IPS-18a (cell line): ENCODE results near the gene ATP6V1F.

Experiments used
- H3K27ac ChIP-seq: one replicate; pipeline ENCODE4 v1.5.1; 2013; ENCODE audit warnings: low read length
- H3K27me3 ChIP-seq: one replicate; pipeline ENCODE4 v1.6.1; 2013; ENCODE audit warnings: mild to moderate bottlenecking, low read length; ENCODE audit not compliant: control insufficient read depth, insufficient read depth
- H3K36me3 ChIP-seq: one replicate; pipeline ENCODE4 v1.6.1; 2013; ENCODE audit warnings: low read depth, low read length; ENCODE audit not compliant: control insufficient read depth
- H3K4me1 ChIP-seq: one replicate; pipeline ENCODE4 v1.6.1; 2013; ENCODE audit warnings: low read depth, low read length; ENCODE audit not compliant: control insufficient read depth
- H3K4me3 ChIP-seq: one replicate; pipeline ENCODE4 v1.5.1; 2013; ENCODE audit warnings: low read length
- H3K9ac ChIP-seq: one replicate; pipeline ENCODE4 v1.6.1; 2013; ENCODE audit warnings: mild to moderate bottlenecking, low read length, moderate library complexity
- H3K9me3 ChIP-seq: one replicate; pipeline ENCODE4 v1.6.1; 2013; ENCODE audit warnings: low read depth, low read length; ENCODE audit not compliant: control insufficient read depth

Gene ATP6V1F

GRCh38 chr7:128867241-128867640 is 4.6 kb downstream of the ATP6V1F start:
- no peaks in the 10 kb centered on the region for H3K9me3 ChIP-seq
- H3K4me3 ChIP-seq: no peak overlapping the region
- peaks cover 8% of the 10 kb centered on the region for H3K4me1 ChIP-seq
- peaks cover 51% of the 10 kb centered on the region for H3K27me3 ChIP-seq
- no peak overlapping the region for H3K27ac ChIP-seq
- no peaks in the 10 kb centered on the region for H3K36me3 ChIP-seq
- H3K9ac ChIP-seq: no peak overlapping the region

- Histone ChIP-seq H3K9me3 (no peaks in the 10 kb centered on the region), H3K9ac (no peak overlapping the region), H3K4me1 (peaks cover 7% of the 10 kb centered on the region), H3K4me3 (peak overlapping the region; percentile 55), H3K36me3 (no peaks in the 10 kb centered on the region), H3K27me3 (peaks cover 51% of the 10 kb centered on the region), H3K27ac (no peak overlapping the region)
Observed at GRCh38 chr7:128867842-128868623, 5.4 kb downstream of the ATP6V1F start.

GRCh38 chr7:128868624-128869137 is 6.0 kb downstream of the ATP6V1F start:
- Histone ChIP-seq H3K27ac (no peak overlapping the region), H3K9ac (peak overlapping the region; percentile 21), H3K4me3 (peak overlapping the region; percentile 55), H3K36me3 (no peaks in the 10 kb centered on the region), H3K4me1 (peaks cover 7% of the 10 kb centered on the region), H3K9me3 (no peaks in the 10 kb centered on the region), H3K27me3 (peaks cover 51% of the 10 kb centered on the region)

- Histone ChIP-seq H3K9me3 (no peaks in the 10 kb centered on the region), H3K27me3 (peaks cover 51% of the 10 kb centered on the region), H3K36me3 (no peaks in the 10 kb centered on the region), H3K4me3 (peak overlapping the region; percentile 55), H3K9ac (peak overlapping the region; percentile 21), H3K4me1 (peaks cover 7% of the 10 kb centered on the region), H3K27ac (no peak overlapping the region)
Observed at GRCh38 chr7:128869138-128869943, 6.7 kb downstream of the ATP6V1F start.

- Histone ChIP-seq H3K4me3 (peak overlapping the region; percentile 55), H3K9me3 (no peaks in the 10 kb centered on the region), H3K27ac (no peak overlapping the region), H3K27me3 (peaks cover 51% of the 10 kb centered on the region), H3K4me1 (peaks cover 7% of the 10 kb centered on the region), H3K36me3 (no peaks in the 10 kb centered on the region), H3K9ac (peak overlapping the region; percentile 21)
Observed at GRCh38 chr7:128869944-128870285, 7.3 kb downstream of the ATP6V1F start.

- H3K9me3 ChIP-seq: no peaks in the 10 kb centered on the region
- no peak overlapping the region for H3K4me3 ChIP-seq
- no peaks in the 10 kb centered on the region for H3K36me3 ChIP-seq
- H3K9ac ChIP-seq: no peak overlapping the region
- H3K4me1 ChIP-seq: peaks cover 7% of the 10 kb centered on the region
- H3K27ac ChIP-seq: no peak overlapping the region
- peaks cover 51% of the 10 kb centered on the region for H3K27me3 ChIP-seq
Observed at GRCh38 chr7:128871050-128871449, 8.4 kb downstream of the ATP6V1F start.

GRCh38 chr7:128872394-128872824 is 9.8 kb downstream of the ATP6V1F start:
- no peaks in the 10 kb centered on the region for H3K36me3 ChIP-seq
- no peaks in the 10 kb centered on the region for H3K9me3 ChIP-seq
- no peak overlapping the region for H3K9ac ChIP-seq
- peaks cover 46% of the 10 kb centered on the region for H3K27me3 ChIP-seq
- peaks cover 7% of the 10 kb centered on the region for H3K4me1 ChIP-seq
- H3K27ac ChIP-seq: no peak overlapping the region
- H3K4me3 ChIP-seq: no peak overlapping the region

GRCh38 chr7:128873234-128873633 is 10.6 kb downstream of the ATP6V1F start:
- H3K4me1 ChIP-seq: peaks cover 7% of the 10 kb centered on the region
- peaks cover 38% of the 10 kb centered on the region for H3K27me3 ChIP-seq
- H3K9ac ChIP-seq: no peak overlapping the region

GRCh38 chr7:128874140-128875031 is 11.7 kb downstream of the ATP6V1F start:
- Histone ChIP-seq H3K4me1 (no peaks in the 10 kb centered on the region), H3K27ac (no peak overlapping the region), H3K27me3 (peaks cover 27% of the 10 kb centered on the region), H3K9ac (no peak overlapping the region), H3K4me3 (no peak overlapping the region), H3K9me3 (no peaks in the 10 kb centered on the region), H3K36me3 (no peaks in the 10 kb centered on the region)

More at GRCh38 chr7:128873234-128873633, 10.6 kb downstream of the ATP6V1F start:
- H3K4me3 ChIP-seq: no peak overlapping the region
- H3K36me3 ChIP-seq: no peaks in the 10 kb centered on the region
- no peak overlapping the region for H3K27ac ChIP-seq
- H3K9me3 ChIP-seq: no peaks in the 10 kb centered on the region

- no peak overlapping the region for H3K27ac ChIP-seq
- H3K4me1 ChIP-seq: no peaks in the 10 kb centered on the region
- no peak overlapping the region for H3K9ac ChIP-seq
- no peaks in the 10 kb centered on the region for H3K9me3 ChIP-seq
- H3K36me3 ChIP-seq: no peaks in the 10 kb centered on the region
- peaks cover 16% of the 10 kb centered on the region for H3K27me3 ChIP-seq
- no peak overlapping the region for H3K4me3 ChIP-seq
Observed at GRCh38 chr7:128875523-128875948, 12.9 kb downstream of the ATP6V1F start.

GRCh38 chr7:128876127-128876526 is 13.5 kb downstream of the ATP6V1F start:
- Histone ChIP-seq H3K27ac (no peak overlapping the region), H3K36me3 (no peaks in the 10 kb centered on the region), H3K9ac (no peak overlapping the region), H3K27me3 (peaks cover 10% of the 10 kb centered on the region), H3K4me1 (no peaks in the 10 kb centered on the region), H3K4me3 (no peak overlapping the region), H3K9me3 (no peaks in the 10 kb centered on the region)
